ENCODE measurements around the gene DUSP22. TPM values are rescaled to one million over a fixed set of nuclear protein-coding genes. Genes with fewer than 3 reads are reported as not detected.

Gene DUSP22
- total RNA-seq, 2 donors from 2014 or later: 45.2 to 45.3 TPM

DNA sequence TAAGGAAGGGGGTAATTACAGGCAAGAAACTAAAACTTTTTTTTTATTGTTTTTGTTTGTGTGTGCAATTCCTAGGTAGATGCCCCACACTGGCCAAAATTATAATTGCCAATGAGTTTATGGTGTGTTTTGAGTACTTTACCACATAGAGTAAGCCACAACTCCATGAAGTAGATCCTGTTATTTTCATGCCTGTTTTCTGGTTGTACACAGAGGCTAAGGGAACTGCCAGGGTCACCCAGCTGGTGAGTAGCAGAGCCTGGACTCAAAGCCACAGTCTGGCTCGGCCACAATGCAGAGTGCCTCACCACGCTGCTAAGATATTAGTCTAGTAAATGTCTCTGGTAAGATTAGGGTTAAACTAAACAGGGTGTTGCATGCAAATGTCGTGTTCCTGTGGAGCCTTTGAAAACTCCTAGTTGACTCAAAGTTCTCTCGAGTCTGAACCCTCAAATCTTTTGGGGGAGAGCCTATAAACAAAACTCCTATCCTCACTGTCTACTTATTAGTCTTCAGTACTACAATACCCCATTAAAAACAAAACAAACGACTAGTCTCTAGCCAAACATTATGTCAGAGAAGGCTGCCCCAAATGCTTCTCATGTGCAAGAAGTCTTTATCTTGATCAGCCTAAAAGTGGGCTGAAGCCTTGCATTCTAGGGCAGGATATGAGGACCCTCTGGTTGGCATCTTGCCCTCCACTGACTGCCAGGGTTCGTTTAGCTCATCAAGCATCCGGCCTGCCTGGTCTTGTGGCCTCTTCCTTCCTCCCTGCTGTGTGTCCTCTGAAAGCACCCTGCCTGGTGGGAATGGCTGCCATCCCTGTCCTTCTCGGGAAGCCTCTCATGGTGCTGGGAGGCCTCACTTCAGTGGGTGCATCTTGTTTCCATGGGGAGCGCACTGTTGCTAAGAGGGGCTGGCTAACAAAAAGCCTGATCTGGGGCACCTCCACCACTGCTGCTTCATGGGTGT, 4.2 kb downstream of the DUSP22 start:
- no peaks in the 10 kb centered on the region for H3K27me3 Mint-ChIP-seq
- ATAC-seq: no peak
- no peaks in the 10 kb centered on the region for H3K9me3 Mint-ChIP-seq
- H3K4me3 Mint-ChIP-seq: peak overlapping the region; percentile 54
- H3K27ac Mint-ChIP-seq: peak overlapping the region; percentile 40 to 73
- peak; percentile 59 for DNase-seq (ENCODE audit: low spot score)
- peaks cover 30 to 36% of the 10 kb centered on the region in 2 donors for H3K4me1 Mint-ChIP-seq (ENCODE audit: low read depth in 2 of 2)
- peaks cover 4% of the 10 kb centered on the region for H3K36me3 Mint-ChIP-seq

DNA sequence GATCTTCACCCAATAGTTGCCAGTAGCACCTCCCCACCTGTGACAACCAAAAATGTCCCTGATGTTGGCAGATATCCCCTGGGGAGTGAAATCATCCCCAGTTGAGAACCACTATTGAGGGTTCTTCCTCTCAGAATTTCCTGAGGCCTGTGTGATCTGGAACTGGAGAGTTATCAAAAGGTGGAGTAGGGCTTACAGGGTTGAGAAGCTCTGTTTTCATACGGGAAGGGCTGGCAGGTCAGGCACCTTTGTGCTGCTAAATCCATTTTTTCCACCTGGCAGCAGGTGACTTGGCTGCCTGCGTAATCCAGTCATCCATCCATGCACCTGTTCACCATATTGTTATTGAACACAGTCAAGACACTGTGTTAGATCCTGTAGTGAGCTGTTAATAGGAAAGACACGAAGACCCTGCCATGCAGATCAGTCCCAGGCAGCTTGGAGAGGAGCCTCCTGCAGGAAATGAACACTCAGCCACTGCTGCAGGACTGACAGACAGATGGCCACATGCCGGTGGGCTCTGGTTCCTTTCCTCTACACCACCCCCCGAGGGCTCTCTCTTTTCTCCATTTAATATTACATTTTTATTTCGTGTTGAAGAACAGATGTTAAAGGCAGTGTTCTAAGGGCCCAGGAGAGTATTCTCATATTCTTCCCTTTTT, 5.4 kb downstream of the DUSP22 start:
- Mint-ChIP-seq H3K9me3 (no peaks in the 10 kb centered on the region), H3K36me3 (peaks cover 4% of the 10 kb centered on the region), H3K27me3 (no peaks in the 10 kb centered on the region), H3K4me1 (ENCODE audit: low read depth in 2 of 2) (peaks cover 30 to 36% of the 10 kb centered on the region in 2 donors), H3K4me3 (peak overlapping the region; percentile 54), H3K27ac (peak overlapping the region; percentile 40 to 73)
- no peak for ATAC-seq
- DNase-seq (ENCODE audit: low spot score): peak; percentile 49

DNA sequence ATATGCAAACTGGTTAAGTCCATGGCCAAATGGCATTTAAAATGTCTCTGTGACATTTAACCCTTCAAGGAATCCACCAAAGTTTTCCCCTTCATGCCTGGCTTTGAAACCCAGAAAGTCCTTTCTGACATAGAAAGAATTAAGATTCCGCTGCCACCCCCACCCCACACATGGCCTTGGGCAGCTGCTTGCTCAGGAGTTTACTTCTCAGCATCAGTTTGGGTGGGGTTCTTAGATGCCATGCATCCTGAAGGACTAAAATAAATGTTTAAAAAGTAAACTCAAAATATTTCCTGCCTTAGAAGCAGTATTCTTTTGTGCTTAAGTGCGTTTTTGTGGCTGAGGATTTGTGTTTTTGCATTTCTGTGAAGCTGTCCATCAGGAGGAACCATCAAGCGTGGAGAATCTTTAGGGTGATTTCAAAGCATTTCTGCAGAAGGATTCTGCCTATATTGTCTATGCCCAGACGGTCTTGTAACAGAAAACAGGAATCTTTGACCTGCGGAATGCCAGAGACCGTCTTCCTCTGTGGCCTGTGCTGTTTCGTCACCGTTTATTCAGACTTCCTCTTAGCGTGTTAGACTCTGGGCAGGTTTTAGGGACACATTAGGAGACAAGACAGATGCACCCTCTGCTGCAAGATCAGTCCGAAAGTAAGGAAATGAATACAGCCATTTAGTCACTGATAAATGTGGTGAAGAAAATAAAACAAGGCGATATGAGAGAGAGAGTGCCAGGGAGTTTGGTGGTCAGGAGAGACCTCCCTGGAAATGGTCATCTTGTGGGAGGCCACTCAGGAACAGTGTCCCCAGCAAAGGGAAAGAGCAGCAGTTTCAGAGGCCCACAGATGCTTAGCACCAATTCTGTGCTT, 6.2 kb downstream of the DUSP22 start:
- Mint-ChIP-seq H3K4me1 (ENCODE audit: low read depth in 2 of 2) (peaks cover 26 to 32% of the 10 kb centered on the region in 2 donors), H3K4me3 (no peak overlapping the region), H3K9me3 (no peaks in the 10 kb centered on the region), H3K27me3 (no peaks in the 10 kb centered on the region), H3K36me3 (peaks cover 2% of the 10 kb centered on the region), H3K27ac (no peak overlapping the region)
- peak; percentile 35 for DNase-seq (ENCODE audit: low spot score)
- ATAC-seq: no peak

DNA sequence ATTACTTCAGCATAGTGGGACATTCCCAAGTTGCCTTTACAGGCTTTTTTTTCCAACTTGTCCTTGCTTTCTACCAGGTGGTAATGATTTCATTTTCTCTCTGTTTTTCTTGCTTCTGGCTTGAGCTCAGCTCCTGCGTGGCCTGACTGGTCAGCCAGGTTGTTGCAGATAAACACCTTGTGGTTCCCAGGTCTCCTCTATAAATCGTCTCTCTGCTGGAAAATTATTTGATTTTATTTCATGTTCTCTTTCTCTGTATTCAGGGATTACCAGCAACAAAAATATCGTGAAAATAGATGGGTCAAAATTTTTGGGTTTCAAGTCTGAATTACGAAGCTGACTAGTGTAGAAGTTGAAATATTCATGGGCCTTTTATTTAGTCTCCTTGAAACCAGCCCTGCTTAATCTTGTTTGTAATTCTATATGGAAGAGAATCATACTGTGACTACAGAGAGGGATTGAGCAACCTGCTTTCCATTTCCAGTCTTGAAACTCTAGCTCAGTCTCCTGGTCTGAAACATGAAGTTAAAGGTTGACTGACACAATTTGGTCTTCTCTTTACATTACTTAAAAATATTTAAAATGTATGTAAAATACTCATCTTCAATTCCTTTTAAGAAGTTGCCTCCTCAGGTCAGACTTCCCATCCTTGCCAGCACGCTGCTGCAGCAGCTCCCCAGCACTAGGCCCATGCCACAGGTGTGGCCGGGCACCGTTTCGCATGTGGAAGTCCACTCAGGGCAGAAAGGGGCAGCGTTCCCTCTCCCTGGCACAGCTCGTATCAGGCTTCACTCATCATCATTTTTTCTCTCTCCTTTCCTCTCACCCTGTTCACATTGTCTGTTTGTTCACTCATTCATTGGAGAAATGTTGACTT, 7.1 kb downstream of the DUSP22 start:
- H3K9me3 Mint-ChIP-seq: no peaks in the 10 kb centered on the region

DNA sequence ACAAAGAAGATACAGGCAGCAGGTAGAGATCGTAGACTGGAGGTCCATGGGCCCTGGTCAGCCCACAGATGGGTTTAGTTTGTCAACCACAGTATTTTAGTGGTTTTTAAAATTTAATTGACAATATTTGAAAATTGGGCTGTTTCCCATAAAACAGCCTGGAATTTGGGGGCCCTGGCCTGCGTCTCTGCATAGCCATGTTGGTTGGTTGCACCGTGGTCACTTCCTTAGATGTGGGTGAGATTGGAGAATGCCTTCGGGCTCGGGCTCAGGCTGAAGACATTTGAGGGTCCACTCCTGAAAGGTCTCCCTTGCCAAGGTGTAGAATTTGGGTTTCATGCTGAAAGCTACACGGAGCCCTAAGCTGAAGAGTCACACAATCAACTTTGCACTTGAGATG, 7.7 kb downstream of the DUSP22 start:
- Mint-ChIP-seq H3K4me1 (ENCODE audit: low read depth in 2 of 2) (peaks cover 23 to 25% of the 10 kb centered on the region in 2 donors), H3K9me3 (no peaks in the 10 kb centered on the region)
- DNase-seq (ENCODE audit: low spot score): no peak

More for the DNA sequence above, 7.1 kb downstream of the DUSP22 start:
- ATAC-seq (no peak), DNase-seq (ENCODE audit: low spot score) (peak; percentile 35)
- Mint-ChIP-seq H3K27me3 (no peaks in the 10 kb centered on the region), H3K36me3 (no peaks in the 10 kb centered on the region), H3K4me1 (ENCODE audit: low read depth in 2 of 2) (peaks cover 24 to 29% of the 10 kb centered on the region in 2 donors), H3K27ac (no peak overlapping the region), H3K4me3 (no peak overlapping the region)

DNA sequence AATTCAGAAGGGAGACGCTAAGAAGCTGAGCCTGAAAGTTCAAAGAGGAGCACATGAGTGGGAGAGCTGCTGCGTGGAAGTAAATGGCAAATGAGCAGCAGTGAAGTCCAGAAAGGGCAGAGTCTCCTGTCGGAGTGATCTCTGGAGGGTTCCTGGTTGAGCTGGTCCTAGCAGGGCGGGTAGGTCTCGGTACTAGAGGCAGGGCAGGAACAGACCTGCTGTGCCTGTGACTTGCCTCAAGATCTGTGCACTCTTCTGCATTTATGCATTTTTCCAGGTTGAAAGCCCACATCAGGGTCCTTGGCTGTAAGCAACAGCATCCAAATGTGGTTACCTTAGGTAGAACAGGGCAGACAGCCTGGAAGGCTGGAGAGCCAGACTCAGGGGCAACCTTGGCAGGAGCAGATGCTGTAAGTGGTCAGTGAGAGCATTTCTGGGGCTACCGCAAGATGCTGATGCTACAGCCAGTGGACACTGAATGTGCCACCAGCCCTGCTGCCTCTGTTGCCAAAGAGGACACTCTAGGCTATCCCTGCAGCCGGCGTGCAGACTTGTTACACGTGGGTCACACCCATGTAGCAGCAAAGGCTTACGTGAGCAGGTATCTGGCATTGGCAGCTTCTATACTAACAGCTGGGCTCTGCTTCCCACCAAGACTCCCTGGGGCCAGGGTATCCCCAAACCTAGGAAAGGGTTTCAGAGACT, 8.4 kb downstream of the DUSP22 start:
- ATAC-seq (no peak), DNase-seq (ENCODE audit: low spot score) (peak; percentile 41)
- Mint-ChIP-seq H3K9me3 (no peaks in the 10 kb centered on the region), H3K27ac (no peak overlapping the region), H3K4me1 (ENCODE audit: low read depth in 2 of 2) (peaks cover 19 to 24% of the 10 kb centered on the region in 2 donors), H3K36me3 (no peaks in the 10 kb centered on the region), H3K27me3 (no peaks in the 10 kb centered on the region), H3K4me3 (no peak overlapping the region)

More for the DNA sequence above, 7.7 kb downstream of the DUSP22 start:
- no peak for ATAC-seq
- Mint-ChIP-seq H3K27me3 (no peaks in the 10 kb centered on the region), H3K36me3 (no peaks in the 10 kb centered on the region), H3K4me3 (no peak overlapping the region), H3K27ac (no peak overlapping the region)

DNA sequence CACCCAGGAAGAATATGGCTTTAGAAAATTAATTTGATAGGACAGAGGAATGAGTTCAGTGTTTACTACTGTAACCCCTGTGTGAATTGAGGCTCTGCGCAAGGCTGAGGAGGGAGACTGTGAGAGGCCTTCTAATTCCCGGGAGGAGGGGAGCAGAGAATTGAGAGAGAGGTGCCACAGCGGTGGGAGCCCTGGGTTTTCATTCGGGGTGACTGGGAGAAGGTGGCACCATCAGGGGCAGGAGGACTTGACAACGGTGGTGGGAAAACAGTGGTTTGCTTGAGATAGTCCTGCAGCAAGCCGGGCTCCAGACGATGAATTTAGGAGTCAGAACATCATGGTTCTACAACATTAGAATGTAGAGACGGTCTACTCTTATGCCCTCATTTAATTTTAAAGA, 9.2 kb downstream of the DUSP22 start:
- H3K4me1 Mint-ChIP-seq (ENCODE audit: low read depth in 2 of 2): peaks cover 10 to 17% of the 10 kb centered on the region in 2 donors
- H3K9me3 Mint-ChIP-seq: no peaks in the 10 kb centered on the region
- no peak overlapping the region for H3K27ac Mint-ChIP-seq
- H3K27me3 Mint-ChIP-seq: no peaks in the 10 kb centered on the region
- ATAC-seq (no peak), DNase-seq (ENCODE audit: low spot score) (no peak)
- H3K36me3 Mint-ChIP-seq: no peaks in the 10 kb centered on the region
- H3K4me3 Mint-ChIP-seq: no peak overlapping the region

DNA sequence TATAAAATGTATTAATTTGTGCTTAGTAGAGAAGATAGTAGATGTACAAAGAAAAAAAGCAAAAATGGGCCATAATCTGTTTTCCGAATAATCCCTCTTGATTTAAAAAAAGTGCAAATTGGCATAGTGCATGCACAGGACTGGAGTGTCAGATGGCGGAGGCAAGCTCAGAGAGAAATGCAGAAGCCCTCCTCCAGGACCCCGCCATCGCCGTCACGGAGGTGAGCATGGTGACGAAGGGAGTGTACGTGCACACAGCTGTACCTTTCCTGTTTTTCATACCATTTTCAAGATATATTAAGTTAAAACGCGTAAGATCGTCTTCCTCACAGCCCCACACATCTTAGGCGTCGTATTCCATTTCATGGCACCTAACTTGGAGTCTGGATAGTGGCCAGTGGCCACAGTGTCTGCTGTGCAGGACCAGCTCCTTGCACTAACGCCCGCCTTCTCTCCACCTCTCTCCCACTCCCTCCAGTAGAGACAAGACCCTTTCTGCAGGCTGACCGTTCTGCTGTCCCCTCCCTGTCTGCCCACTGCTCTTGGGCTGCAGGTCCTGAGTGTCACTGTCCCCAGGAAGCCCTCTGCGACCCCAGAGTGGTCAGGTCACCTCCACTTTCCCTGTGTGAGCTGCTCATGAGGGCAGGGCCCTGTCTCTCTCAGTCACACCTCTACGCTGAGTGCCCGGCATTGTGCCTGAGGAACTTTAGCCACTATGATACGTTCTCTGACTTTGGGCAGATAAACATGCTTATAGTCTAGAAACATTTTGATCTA, 9.8 kb downstream of the DUSP22 start:
- Mint-ChIP-seq H3K4me1 (ENCODE audit: low read depth in 2 of 2) (peaks cover 4 to 12% of the 10 kb centered on the region in 2 donors), H3K27me3 (no peaks in the 10 kb centered on the region), H3K4me3 (no peak overlapping the region), H3K36me3 (no peaks in the 10 kb centered on the region), H3K9me3 (no peaks in the 10 kb centered on the region), H3K27ac (no peak overlapping the region)
- no peak for ATAC-seq
- peak; percentile 45 for DNase-seq (ENCODE audit: low spot score)

DNA sequence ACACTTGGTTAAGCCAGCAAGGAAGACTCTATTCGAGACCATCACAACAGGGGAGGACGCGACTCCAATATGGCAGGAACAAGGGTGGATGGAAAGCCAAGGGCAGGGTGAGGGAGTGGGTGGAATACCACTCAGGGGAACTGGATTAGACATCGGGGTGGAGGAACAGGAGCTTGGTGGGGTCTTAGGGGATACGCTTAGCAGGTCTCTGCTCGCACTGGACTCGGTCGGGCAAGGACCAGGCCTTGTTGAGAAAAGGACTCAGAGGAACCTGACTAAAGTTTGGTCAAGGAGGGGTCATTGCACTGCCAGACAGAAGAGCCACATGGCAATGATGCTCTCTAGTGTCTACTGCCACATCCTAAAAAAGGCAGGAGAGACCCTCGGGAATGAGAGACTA, 10.5 kb downstream of the DUSP22 start:
- no peaks in the 10 kb centered on the region for H3K9me3 Mint-ChIP-seq
- no peaks in the 10 kb centered on the region for H3K36me3 Mint-ChIP-seq
- DNase-seq (ENCODE audit: low spot score) (no peak), ATAC-seq (no peak)
- no peak overlapping the region for H3K4me3 Mint-ChIP-seq
- no peaks in the 10 kb centered on the region for H3K27me3 Mint-ChIP-seq
- H3K27ac Mint-ChIP-seq: no peak overlapping the region
- H3K4me1 Mint-ChIP-seq (ENCODE audit: low read depth in 2 of 2): peaks cover under 1 to 6% of the 10 kb centered on the region in 2 donors

DNA sequence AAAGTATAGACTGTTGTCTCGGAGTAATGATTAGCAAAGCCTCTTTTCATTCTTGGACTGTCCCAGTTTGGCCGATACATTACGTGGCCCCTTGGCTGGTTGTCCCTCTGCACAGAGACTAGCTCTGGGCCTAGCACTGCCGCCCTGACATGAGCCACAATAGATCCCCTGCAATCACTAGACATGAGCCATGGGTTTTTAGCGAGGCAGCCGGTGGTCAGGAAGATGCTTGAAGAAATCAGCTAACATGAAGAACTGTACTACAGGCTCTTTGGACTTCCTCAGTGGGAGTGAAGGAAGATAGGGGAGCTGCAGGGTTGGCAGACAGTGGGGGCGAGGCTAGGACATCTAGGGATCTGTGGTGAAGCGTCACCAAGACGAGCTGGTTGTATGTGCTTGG, 11.0 kb downstream of the DUSP22 start:
- Mint-ChIP-seq H3K27me3 (no peaks in the 10 kb centered on the region), H3K36me3 (no peaks in the 10 kb centered on the region), H3K4me1 (ENCODE audit: low read depth in 2 of 2) (peaks cover 5% of the 10 kb centered on the region in 2 donors), H3K27ac (no peak overlapping the region), H3K4me3 (no peak overlapping the region), H3K9me3 (no peaks in the 10 kb centered on the region)
- no peak for ATAC-seq
- DNase-seq (ENCODE audit: low spot score): no peak

DNA sequence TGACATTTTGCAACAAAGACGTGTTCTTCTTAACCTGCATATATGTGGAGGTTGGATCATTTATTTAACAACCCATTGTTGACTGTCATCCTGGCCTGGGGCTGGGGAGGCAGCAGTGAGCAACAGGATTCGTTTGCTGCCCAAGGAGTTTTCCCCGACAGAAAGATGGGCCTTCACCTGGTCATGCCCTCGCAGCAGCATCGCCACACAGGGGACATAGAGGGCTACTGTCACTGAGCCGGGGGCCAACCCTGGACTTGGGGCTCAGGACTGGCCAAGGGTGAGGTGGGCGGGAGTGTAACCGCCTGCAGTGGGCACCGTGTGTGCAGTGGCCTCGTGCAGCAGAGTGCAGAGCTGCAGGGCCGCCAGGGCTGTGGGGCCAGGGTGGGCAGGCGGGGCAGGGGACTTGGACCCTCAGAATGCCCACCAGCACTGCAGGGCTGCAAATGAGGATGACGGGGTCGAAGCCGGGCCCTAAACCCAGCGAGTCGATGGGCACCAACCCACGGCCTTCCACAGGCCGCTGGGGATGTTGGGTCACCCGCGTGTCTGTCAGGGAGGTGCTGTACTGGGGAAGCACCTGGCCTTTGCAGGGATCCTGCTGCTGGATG, 11.8 kb downstream of the DUSP22 start:
- no peaks in the 10 kb centered on the region for H3K36me3 Mint-ChIP-seq
- no peaks in the 10 kb centered on the region for H3K9me3 Mint-ChIP-seq
- H3K4me3 Mint-ChIP-seq: no peak overlapping the region
- no peak overlapping the region for H3K27ac Mint-ChIP-seq
- H3K4me1 Mint-ChIP-seq (ENCODE audit: low read depth in 2 of 2): peaks cover 5 to 9% of the 10 kb centered on the region in 2 donors
- peak; percentile 58 for DNase-seq (ENCODE audit: low spot score)
- no peaks in the 10 kb centered on the region for H3K27me3 Mint-ChIP-seq
- ATAC-seq: peak in 1 of 2 donors; percentile 41
